ENCODE measurements around the gene NFATC2. TPM values are rescaled to one million over a fixed set of nuclear protein-coding genes. Genes with fewer than 3 reads are reported as not detected.

NFATC2 gene
- total RNA-seq, 6 experiments from 2014 or later: 3.9 to 7.1 (median 4.7) TPM

DNA sequence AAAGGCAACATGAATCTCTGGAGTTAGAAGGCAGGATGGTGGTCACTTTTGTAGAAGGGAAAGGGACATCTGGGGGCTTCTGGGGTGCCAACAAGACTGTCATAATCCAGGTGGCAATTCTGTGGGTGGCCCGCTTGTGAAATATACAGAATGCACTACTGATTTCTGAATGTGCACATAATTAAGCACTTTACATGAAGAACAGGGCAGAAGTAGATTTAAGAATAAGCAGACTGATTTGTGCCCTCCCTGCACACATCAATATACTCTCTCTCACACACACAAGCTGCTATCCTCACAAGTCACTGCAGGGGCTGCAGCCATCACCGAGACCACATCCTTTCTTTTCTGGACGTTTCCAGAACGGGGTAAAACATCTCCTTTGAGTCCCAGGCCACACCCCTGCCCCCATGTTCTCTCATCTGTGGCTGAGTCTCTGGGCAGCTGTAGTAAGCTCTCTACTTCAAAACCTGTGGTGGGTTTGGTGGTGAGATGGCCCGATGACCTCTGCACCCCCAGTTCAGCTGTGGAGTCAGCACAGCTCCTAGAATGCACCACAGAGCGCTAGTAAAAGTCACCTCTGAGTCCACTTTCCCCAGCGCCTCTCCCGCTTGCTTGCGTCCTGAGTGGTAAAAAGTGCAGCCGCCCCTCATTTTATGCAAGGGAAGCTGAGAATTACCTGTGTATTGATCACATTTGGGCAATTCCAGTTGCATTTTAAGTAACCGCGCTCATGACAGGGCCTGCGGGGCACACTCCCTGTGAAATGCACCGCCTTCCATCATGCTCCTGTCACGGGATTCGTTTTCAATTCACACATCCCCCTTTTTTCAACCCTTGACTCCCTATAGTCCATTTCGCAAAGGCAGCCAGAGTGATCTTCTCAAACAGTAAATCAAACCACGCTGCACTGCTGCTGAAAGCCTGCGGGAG is 115.5 kb downstream of the NFATC2 start:
- intact Hi-C loops (cut with DNase I): no loop called here
- WGBS (ENCODE audit: insufficient coverage, low coverage, low lambda C conversion rate, missing lambda C conversion rate): 41% methylated on average over 15 of the region's 19 CpGs
- Histone ChIP-seq H3K36me3 (no peaks in the 10 kb centered on the region), H3K9me3 (no peaks in the 10 kb centered on the region), H3K27me3 (no peaks in the 10 kb centered on the region), H3K4me1 (peaks cover 0 to 36% (median 8%) of the 10 kb centered on the region in 4 donors), H3K27ac (no peak overlapping the region), H3K4me3 (no peak overlapping the region)
- ATAC-seq: peak in 1 of 4 donors; percentile 34
- peak in 1 of 3 donors; percentile 60 for DNase-seq
- TF ChIP-seq POLR2A (IDR thresholded peaks at IDR 0.05) (no peak), CTCF (IDR thresholded peaks at IDR 0.05) (no peak)

DNA sequence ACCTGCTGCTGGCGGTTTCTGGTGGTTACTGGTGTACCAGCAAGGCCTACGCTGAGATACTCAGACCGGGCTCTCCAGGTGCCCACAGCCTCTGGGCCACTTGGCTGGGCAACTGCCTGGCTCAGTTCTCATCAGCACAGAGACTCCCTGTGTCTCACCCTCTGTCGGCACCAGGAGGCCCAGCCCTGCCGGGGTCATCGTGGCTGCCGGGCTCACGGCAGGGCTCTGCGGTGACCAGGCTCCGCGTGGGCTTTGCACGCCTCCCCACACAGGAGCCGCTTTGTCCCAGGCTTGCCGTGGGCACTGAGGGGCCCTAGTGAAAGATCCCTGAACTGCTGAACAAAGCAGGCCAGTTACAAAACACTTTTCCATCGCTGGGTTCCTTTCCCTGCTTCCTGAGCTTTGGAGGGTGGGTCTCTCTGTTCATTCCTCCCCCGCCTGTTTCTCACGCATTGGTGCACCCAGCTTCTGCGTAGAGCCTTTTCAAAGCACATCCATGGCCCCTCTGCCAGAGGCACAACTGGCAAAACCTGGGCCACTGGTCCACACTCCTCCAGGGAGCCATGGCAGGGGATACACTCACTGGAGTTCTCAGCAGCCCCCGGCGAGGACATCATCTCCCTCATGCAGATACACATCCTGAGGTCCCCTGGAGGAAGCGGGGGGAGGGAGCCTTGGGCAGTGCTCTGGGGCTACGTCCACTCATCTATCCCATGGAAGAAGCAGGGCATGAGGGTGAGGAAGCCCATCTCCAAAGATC is 117.0 kb downstream of the NFATC2 start:
- H3K4me1 ChIP-seq: peaks cover 0 to 28% (median 5%) of the 10 kb centered on the region in 4 donors
- 74% methylated on average over 4 of the region's 22 CpGs for WGBS (ENCODE audit: insufficient coverage, low coverage, low lambda C conversion rate, missing lambda C conversion rate)
- no peaks in the 10 kb centered on the region for H3K27me3 ChIP-seq
- no peak overlapping the region for H3K27ac ChIP-seq
- H3K4me3 ChIP-seq: no peak overlapping the region
- DNase-seq (no peak), ATAC-seq (no peak)
- no peaks in the 10 kb centered on the region for H3K9me3 ChIP-seq
- intact Hi-C loops (cut with DNase I): no loop called here
- TF ChIP-seq POLR2A (IDR thresholded peaks at IDR 0.05) (no peak), CTCF (IDR thresholded peaks at IDR 0.05) (no peak)
- peaks cover 0 to 2% (median 0%) of the 10 kb centered on the region in 4 donors for H3K36me3 ChIP-seq

- H3K4me1 ChIP-seq: peaks cover 0 to 19% (median under 1%) of the 10 kb centered on the region in 4 donors
- H3K4me3 ChIP-seq: no peak overlapping the region
- no peak overlapping the region for H3K27ac ChIP-seq
- TF ChIP-seq POLR2A (IDR thresholded peaks at IDR 0.05) (no peak), CTCF (IDR thresholded peaks at IDR 0.05) (no peak)
- DNase-seq (no peak), ATAC-seq (no peak)
- intact Hi-C loops (cut with DNase I): no loop called here
- no peaks in the 10 kb centered on the region for H3K27me3 ChIP-seq
- whole genome bisulfite sequencing (ENCODE audit: insufficient coverage, low coverage, low lambda C conversion rate, missing lambda C conversion rate): 81% methylated on average over 7 of the region's 15 CpGs
- peaks cover 0 to 2% (median 0%) of the 10 kb centered on the region in 4 donors for H3K36me3 ChIP-seq
- H3K9me3 ChIP-seq: no peaks in the 10 kb centered on the region
Measured at GRCh38 chr20:51424270-51425117, 118.0 kb downstream of the NFATC2 start.

DNA sequence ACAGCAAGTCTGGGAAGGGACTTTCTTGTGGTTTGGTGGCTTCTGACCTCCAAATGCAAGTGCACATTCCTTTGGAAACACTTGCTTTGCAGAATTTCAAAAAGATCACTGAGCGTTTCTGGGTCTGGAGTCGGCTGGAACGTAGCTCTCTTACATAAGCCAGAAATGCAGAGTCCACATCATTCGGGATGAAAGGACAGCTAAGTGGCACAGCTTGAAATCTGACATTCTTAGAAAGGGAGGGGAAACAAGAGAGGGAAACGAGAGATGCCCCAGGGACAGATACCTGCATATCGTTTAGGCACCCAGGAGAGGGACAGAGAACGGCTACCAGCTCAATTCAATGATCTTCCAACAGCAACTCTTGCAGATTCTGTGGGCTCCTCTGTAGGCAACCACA is 118.7 kb downstream of the NFATC2 start:
- Histone ChIP-seq H3K4me1 (peaks cover 0 to 14% (median 0%) of the 10 kb centered on the region in 4 donors), H3K9me3 (no peaks in the 10 kb centered on the region), H3K27me3 (no peaks in the 10 kb centered on the region), H3K27ac (no peak overlapping the region), H3K4me3 (no peak overlapping the region), H3K36me3 (peaks cover 0 to 2% (median 0%) of the 10 kb centered on the region in 4 donors)
- TF ChIP-seq CTCF (IDR thresholded peaks at IDR 0.05) (no peak), POLR2A (IDR thresholded peaks at IDR 0.05) (no peak)
- ATAC-seq (no peak), DNase-seq (no peak)
- intact Hi-C loops (cut with DNase I): no loop called here
- 54% methylated on average over 7 of the region's 7 CpGs for WGBS (ENCODE audit: insufficient coverage, low coverage, low lambda C conversion rate, missing lambda C conversion rate)
